ENCODE data around the gene FBXW4.

DNA sequence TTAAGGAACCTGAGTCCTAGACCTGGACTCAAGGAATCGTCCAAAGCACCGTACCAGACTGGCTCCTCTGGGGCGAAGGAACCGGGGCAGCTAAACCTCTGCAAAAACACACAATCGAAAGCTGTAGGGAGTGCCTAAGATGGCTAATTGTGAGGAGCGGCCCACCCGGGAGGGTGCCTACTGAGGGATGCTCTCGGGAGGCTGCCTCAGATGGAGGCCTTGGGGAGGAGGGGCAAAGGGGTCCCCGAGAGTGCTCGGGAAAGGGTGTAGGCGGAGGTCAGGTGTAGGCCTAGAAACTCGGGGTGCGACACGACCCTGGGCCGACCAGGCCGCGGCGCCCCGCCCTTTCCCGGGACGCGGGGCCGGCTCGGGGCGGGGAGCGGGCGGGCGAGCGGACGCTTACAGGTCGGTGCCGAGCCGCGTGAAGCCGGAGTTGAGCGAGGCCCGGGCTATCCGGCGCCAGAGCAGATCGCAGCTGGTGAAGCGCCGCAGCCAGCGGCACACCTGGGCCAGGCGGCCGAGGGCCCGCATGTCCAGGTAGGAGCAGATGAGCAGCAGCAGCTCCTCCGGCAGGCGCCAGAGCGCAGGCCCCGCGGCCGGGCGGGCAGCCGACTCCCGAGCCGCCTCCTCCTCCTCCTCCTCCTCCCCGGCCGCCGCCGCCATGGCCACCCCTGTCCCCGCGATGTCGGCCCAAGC, 844 bp downstream of the FBXW4 start:
- TF ChIP-seq, protein P1, sequence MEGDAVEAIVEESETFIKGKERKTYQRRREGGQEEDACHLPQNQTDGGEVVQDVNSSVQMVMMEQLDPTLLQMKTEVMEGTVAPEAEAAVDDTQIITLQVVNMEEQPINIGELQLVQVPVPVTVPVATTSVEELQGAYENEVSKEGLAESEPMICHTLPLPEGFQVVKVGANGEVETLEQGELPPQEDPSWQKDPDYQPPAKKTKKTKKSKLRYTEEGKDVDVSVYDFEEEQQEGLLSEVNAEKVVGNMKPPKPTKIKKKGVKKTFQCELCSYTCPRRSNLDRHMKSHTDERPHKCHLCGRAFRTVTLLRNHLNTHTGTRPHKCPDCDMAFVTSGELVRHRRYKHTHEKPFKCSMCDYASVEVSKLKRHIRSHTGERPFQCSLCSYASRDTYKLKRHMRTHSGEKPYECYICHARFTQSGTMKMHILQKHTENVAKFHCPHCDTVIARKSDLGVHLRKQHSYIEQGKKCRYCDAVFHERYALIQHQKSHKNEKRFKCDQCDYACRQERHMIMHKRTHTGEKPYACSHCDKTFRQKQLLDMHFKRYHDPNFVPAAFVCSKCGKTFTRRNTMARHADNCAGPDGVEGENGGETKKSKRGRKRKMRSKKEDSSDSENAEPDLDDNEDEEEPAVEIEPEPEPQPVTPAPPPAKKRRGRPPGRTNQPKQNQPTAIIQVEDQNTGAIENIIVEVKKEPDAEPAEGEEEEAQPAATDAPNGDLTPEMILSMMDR (conservative IDR thresholded peaks at IDR 0.05): no peak
- no peak for TF ChIP-seq EZH2 (IDR thresholded peaks at IDR 0.05; ENCODE audit: low read depth)
